Measurements from ENCODE around the gene ZNF521.

- TF ChIP-seq, protein P1, sequence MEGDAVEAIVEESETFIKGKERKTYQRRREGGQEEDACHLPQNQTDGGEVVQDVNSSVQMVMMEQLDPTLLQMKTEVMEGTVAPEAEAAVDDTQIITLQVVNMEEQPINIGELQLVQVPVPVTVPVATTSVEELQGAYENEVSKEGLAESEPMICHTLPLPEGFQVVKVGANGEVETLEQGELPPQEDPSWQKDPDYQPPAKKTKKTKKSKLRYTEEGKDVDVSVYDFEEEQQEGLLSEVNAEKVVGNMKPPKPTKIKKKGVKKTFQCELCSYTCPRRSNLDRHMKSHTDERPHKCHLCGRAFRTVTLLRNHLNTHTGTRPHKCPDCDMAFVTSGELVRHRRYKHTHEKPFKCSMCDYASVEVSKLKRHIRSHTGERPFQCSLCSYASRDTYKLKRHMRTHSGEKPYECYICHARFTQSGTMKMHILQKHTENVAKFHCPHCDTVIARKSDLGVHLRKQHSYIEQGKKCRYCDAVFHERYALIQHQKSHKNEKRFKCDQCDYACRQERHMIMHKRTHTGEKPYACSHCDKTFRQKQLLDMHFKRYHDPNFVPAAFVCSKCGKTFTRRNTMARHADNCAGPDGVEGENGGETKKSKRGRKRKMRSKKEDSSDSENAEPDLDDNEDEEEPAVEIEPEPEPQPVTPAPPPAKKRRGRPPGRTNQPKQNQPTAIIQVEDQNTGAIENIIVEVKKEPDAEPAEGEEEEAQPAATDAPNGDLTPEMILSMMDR (conservative IDR thresholded peaks at IDR 0.05; ENCODE audit: low read depth, low read length): no peak
- TF ChIP-seq EZH2 (IDR thresholded peaks at IDR 0.05; ENCODE audit: borderline replicate concordance, low read depth, low read length, poor library complexity, severe bottlenecking): no peak
Observed at GRCh38 chr18:25253136-25253535, 98.8 kb downstream of the ZNF521 start.
